DOHH2 (cell line): ENCODE data around the gene SYT13.

Source experiments
- CTCF ChIP-seq: fragments of 200-600 bp; sonication (generic); IDR thresholded peaks from one replicate; pipeline ENCODE4 v1.5.1; 2014; ENCODE audit warnings: antibody characterized with exemption, mild to moderate bottlenecking, low read depth, low read length; ENCODE audit not compliant: poor library complexity, severe bottlenecking
- EZH2phosphoT487 ChIP-seq: fragments of 200-600 bp; sonication (generic); IDR thresholded peaks from 2 replicates; pipeline ENCODE4 v1.6.1; 2017; ENCODE audit warnings: borderline replicate concordance, mild to moderate bottlenecking, antibody characterized with exemption, low read length, moderate library complexity, mixed read lengths

GRCh38 chr11:45210846-45211245 is 75.3 kb downstream of the SYT13 start:
- TF ChIP-seq CTCF (no peak), EZH2phosphoT487 (no peak)
